HG02678 (cell line): ENCODE data around the gene SMKR1.
"Not testable (repeated sequence)": the region's sequence is repeated elsewhere in the genome, so short reads cannot be mapped to it uniquely, and the experiment has no call there.

Experiments used
- ATAC-seq: cut with Tn5 transposase; IDR thresholded peaks from one replicate; pipeline ENCODE4 v1.9.1; 2021; ENCODE audit warnings: mild to moderate bottlenecking, moderate library complexity; ENCODE audit not compliant: unreplicated experiment

Gene SMKR1

GRCh38 chr7:129501760-129502707 is at the start of gene SMKR1:
TSS of gene SMKR1 (plus strand) at chr7:129502531. CDS start at chr7:129502825, 294 bp downstream.
- ATAC-seq: peak; percentile 94

GRCh38 chr7:129452589-129453231 is 49.6 kb upstream of the SMKR1 start:
- ATAC-seq: no peak

DNA sequence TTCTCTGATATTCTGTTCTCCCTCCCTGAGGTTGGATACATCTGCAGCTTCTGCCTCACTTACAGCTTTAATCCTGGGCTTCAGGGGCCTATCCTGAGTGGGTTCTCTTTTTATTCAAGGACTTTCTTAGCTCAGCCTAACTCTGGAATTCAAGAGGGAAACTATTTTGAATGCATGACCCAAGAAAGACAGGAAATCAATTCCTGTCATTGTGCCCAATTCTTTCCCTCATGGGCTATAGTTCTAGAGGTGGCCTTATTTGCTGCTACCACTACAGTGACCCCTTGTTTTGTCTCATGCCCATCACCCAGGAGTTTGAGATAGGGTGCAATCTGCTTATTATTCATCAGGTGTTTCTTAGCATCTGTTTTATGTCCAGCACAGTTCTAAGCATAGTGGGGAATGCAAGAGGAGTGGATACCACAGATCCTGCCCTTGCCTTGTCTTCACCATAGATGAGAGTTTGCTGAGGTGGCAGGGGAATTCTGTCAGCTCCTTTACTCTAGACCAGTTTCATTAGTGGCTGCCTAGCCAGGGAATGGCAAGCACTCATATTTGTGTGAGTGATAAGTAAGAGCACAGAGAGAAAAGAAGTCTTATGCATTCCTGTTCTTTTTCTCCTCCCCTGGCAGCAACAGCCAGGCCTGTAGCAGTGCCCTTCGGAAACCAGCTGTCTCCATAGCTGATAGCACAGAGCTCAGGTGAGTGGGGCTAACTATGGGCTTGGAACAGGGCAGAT is 48.7 kb upstream of the SMKR1 start:
- no peak for ATAC-seq

DNA sequence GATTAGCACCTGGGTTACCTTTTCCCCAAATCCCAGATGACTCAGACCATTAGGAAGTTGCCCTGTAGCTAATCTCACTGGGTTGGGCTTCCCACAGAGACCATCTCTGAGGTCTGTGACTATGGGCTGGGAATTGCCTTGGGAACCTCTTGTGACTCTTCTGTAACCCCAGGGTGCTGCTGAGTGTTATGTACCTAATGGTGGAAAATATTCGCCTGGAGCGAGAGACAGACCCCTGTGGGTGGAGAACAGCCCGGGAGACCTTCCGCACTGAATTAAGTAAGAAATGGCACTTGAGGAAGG is 48.1 kb upstream of the SMKR1 start:
- ATAC-seq: no peak

DNA sequence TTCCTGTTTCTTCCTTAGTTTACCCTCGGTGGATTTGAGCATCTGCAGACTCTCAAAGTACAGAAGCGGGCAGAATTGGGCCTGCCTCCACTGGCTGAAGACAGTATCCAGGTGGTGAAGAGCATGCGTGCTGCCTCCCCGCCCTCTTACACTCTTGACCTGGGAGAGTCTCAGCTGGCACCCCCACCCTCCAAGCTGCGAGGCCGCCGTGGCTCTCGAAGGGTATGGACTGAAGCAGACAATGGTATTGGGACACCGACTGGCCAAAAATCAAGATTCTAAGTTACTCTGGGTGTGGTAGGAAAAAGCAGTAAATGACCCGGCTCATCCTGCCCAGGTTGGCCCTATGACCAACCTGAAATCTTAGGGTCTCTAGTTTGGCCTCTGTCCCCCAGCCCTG is 45.9 kb upstream of the SMKR1 start:
- ATAC-seq: no peak

GRCh38 chr7:129457101-129457500 is 45.2 kb upstream of the SMKR1 start:
- ATAC-seq: no peak

GRCh38 chr7:129458171-129458570 is 44.2 kb upstream of the SMKR1 start:
- no peak for ATAC-seq

DNA sequence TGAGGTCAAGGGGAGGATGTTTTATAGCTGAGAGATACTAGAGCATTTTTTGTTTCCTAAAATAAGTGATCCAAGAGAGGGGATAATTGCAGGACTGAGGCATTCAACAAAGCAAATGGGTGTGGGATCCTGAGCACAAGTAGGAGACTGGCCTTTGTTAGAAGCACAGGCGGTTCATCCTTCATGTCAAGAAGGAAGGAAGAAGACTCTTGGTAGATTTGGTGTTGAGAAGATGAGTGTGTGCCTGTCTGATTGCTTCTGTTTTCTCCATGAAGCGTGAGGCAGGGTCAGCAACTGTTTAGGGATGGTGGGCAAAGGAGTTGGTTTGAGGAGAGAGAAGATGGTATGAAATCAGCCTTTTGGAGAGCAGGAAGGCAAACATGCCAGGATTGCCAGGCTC is 40.5 kb upstream of the SMKR1 start:
- ATAC-seq: no peak

DNA sequence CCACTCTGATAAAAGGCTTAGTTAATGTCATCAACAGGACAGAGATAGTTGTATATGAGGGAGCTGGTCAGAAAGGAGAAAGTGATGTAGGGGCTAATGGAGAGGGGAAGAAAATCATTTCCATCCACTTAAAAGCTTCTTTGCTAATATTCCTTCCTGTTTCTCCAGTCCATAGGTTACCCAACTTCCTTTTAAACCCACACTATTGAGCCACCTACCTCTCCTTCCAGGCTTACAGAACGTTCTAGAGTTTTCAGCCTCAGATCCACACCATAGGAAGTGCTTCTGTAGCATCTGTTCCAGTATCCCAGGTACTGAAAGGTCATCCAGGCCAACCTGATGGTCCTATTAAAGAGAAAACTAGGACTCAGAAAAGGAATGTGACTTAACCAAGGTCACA is 39.9 kb upstream of the SMKR1 start:
- ATAC-seq: no peak

DNA sequence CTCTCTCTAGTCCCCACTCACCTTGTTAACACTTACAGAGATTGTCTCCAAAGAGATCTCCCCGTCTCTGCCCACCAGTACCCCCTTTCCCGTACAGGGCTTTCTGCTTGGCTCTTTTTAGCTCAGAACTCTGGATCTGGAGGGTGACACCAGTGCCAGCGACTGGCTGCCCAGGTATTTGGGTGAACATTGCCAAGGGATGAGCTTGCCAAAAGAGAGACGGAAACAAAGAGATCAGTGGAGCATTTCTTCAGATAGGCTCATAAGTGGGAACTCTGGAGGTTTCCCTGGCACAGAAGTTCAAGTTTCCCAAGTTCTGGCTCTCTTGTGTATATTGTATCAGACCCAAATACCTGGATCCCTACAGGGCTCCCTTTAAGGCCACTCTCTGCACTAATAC is 38.1 kb upstream of the SMKR1 start:
- no peak for ATAC-seq

GRCh38 chr7:129465080-129465479 is 37.3 kb upstream of the SMKR1 start:
- ATAC-seq: no peak

DNA sequence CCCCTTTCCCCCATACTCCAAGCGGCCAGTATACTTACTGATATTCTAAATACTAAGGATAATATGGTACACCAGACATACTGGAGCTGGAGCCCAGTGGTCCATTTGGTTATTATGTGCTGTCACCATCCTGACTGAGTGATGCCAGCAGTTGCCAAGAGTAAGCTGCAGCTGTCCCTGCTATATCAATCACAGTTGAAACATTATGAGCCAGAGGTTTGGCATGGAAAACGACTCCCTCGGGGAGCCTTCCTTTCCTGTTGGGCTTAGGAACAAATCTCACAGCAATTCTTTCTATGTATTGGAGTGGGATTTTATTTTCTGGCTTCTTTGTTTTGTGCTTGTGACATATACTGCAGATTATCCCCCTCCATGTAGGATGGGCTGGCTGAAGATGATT is 35.5 kb upstream of the SMKR1 start:
- no peak for ATAC-seq

DNA sequence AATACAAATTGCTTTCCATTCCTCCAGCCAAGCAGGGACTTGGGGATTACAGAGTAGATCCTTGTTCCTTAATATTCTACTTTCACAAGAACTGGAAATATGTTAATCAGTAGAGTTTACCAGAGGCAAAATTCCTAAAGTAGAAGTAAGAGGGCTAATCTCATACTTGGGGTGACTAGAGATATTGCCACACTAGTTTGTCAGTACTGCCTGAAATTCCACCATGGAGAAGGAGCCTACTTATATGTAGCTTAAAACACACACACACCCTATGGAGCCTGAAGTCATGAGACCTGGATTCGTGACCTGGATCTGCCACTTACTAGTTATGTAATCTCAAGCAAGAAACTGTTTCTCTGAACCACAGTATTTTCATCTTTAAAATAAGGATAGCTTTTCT is 34.2 kb upstream of the SMKR1 start:
- no peak for ATAC-seq

- ATAC-seq: peak; percentile 44
Measured at GRCh38 chr7:129468547-129468946, 33.8 kb upstream of the SMKR1 start.

GRCh38 chr7:129469930-129470329 is 32.4 kb upstream of the SMKR1 start:
- no peak for ATAC-seq

GRCh38 chr7:129470411-129470810 is 31.9 kb upstream of the SMKR1 start:
- no peak for ATAC-seq

GRCh38 chr7:129471402-129471827 is 30.9 kb upstream of the SMKR1 start:
- ATAC-seq: no peak

DNA sequence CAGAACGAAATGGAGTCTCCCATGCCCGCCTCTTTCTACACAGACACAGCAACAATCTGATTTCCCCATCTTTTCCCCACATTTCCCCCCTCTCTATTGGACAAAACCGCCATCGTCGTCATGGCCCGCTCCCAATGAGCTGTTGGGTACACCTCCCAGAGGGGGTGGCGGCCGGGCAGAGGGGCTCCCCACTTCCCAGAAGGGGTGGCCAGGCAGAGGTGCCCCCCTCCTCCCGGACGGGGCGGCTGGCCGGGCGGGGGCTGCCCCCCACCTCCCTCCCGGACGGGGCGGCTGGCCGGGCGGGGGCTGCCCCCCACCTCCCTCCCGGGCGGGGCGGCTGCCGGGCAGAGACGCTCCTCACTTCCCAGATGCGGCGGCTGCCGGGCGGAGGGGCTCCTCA is 26.4 kb upstream of the SMKR1 start:
- ATAC-seq: not testable (repeated sequence)

GRCh38 chr7:129476398-129476797 is 25.9 kb upstream of the SMKR1 start:
- ATAC-seq: not testable (repeated sequence)

DNA sequence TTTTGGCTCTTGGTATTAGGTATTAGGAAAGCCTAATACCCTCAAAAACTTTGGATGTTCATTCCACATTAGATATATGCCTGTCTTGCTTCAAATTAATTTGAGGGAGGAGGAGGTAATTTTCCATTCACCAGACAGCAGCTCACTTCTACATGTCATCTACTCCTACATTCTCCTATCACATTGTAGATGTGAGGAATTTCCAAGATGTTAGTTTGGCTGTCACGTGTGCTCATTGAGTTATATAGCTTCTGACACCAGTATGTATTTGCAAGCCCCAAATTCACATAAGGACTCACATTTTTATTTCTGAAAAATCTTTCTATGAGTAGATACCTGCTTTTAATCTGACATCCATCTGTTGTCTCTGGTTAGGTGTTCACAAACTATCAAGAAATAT is 22.5 kb upstream of the SMKR1 start:
- no peak for ATAC-seq

GRCh38 chr7:129480674-129481363 is 21.5 kb upstream of the SMKR1 start:
- no peak for ATAC-seq
